GM12874 (cell line): ENCODE data around the gene CBFA2T2.

Experiments
- TF ChIP-seq, protein P1 (sequence below): IDR thresholded peaks from 2 replicates; pipeline ENCODE4 v1.5.1; 2011; ENCODE audit warnings: low read depth, mild to moderate bottlenecking, control low read depth, low read length, moderate library complexity; ENCODE audit not compliant: insufficient read depth

Gene CBFA2T2

DNA sequence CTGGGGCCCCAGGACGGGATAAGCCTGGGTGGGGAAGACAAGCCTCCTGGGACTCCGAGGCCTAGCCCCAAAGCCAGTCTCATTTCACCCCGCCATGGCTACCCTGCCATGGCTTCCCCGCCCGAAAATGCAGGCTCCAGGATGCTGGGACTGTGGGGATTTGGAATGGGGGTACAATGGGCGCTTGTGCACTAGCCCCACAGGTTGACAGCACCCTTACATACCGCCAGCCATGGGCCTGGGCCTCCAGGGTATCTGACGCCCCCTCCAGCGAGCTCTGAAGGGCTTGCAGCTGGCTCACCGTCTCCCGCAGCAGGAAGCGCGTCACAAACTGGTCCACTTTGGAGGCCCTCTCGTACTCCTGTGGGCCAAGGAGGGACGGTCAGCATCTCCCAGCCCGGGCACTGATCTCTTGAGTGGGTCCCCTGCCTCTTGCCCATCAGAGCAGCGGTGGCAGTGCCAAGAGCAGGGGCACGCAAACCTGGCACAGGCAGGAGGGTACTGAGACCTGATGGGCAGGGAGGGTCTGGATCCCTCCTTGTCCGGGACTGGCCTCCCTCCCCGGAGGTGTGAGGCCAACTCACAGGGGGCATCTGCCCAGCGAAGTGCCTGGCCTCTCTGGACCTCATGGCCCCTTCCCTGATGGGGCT, 170.3 kb downstream of the CBFA2T2 start:
- TF ChIP-seq, protein P1, sequence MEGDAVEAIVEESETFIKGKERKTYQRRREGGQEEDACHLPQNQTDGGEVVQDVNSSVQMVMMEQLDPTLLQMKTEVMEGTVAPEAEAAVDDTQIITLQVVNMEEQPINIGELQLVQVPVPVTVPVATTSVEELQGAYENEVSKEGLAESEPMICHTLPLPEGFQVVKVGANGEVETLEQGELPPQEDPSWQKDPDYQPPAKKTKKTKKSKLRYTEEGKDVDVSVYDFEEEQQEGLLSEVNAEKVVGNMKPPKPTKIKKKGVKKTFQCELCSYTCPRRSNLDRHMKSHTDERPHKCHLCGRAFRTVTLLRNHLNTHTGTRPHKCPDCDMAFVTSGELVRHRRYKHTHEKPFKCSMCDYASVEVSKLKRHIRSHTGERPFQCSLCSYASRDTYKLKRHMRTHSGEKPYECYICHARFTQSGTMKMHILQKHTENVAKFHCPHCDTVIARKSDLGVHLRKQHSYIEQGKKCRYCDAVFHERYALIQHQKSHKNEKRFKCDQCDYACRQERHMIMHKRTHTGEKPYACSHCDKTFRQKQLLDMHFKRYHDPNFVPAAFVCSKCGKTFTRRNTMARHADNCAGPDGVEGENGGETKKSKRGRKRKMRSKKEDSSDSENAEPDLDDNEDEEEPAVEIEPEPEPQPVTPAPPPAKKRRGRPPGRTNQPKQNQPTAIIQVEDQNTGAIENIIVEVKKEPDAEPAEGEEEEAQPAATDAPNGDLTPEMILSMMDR = no peak

DNA sequence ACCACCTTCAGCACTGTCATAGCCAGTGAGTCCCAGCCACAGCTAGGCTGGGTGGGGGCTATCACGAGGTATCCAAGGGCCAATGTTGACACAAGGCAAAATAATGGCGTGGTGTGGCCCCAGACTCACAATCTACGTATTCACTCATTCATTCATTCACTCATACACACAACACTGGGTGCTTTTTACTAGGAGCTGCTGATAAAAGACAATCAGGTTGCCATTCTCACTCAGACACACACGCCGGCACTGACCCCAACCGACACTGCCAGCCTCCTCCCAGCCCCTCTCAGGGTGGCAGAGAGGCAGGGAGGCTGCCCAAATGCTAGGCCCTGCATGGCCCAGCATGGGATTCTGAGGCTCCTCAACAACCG, 170.8 kb downstream of the CBFA2T2 start:
- TF ChIP-seq, protein P1 = no peak

DNA sequence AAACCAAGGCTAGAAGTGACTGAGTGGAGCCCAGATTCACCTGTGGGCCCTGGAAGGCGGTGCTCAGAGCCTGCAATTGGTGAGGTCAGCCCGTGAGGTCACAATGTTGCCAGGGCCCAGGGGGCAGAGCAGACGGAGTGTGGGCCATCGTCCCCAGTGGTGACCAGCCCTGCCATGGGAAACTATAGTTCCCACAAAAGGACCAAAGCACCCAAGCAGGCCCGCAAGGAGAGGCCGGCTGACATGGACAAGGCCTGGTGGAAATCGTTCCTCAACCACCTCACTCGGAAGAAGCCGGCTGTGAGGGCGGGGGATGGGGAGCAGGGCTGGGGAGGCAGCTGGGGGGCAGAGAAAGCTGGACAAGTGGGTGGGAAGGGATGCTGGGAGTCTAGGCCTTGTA, 172.3 kb downstream of the CBFA2T2 start, which contains the start of gene C20orf144:
C20orf144 (plus strand) TSS at position 156 of the 400 bp plus-strand sequence; CDS start at position 175, 19 bp downstream.
- TF ChIP-seq, protein P1 = no peak

- TF ChIP-seq, protein P1 = no peak
Measured at GRCh38 chr20:33663161-33664084, 173.5 kb downstream of the CBFA2T2 start.

DNA sequence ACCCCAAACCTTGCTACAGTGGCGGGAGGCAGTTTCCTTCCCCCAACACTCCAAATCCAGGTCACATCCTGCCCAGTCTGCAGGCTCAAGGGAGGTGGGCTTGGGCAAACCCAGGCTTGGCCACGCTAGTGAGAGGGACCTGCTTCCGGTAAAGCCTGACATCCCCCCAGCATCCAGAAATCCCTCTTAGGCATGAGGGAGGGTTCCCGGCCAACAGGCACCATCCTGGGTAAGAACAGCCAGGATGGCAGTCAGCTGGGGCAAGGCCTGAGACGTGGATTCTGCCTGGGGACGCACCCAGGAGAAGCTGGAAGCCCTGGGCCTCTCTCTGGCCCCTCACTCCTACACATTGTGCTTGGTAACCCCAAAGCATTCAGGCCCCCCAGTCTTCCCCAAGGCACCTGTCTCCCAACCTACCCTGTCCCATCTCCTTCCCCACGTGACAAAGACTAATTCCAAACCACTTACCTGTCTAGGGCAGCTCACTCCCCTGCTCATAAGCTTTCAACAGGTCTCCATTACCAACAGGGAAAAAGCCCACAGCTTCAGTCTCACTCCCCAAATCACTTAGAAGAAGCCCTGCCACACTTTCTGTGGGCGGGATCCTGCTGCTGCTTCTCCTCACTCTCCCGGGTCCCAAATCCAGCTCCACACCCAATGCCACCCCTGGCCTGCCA, 174.3 kb downstream of the CBFA2T2 start:
- TF ChIP-seq, protein P1 = no peak

GRCh38 chr20:33664762-33665144, 174.9 kb downstream of the CBFA2T2 start:
- TF ChIP-seq, protein P1 = no peak
